Calu3 (cell line): ENCODE data around the gene ALG2. TPM values are rescaled to one million over a fixed set of nuclear protein-coding genes. Genes with fewer than 3 reads are reported as not detected.

Source experiments
- BruUV-seq: library from RNA; stranded (reverse); fragments of 400-500 nt; replicated peaks from 2 replicates; lab custom pipeline; 2021; lab: Mats Ljungman, UMichigan
- CTCF ChIA-PET: fragments of 300-600 bp; sonication (Branson Sonifier 250); formaldehyde crosslinking; loops from one replicate; lab custom pipeline; 2022; ENCODE audit warnings: antibody characterized with exemption; lab: Charles Lee
- DNase-seq: peaks from one replicate; pipeline ENCODE4 v3.0.0; 2022
- H3K27ac Mint-ChIP-seq: one replicate; pipeline ENCODE4 v1.8.0; 2022; ENCODE audit warnings: mixed read lengths; ENCODE audit not compliant: unreplicated experiment
- H3K27me3 Mint-ChIP-seq: one replicate; pipeline ENCODE4 v1.8.0; 2022; ENCODE audit warnings: mixed read lengths; ENCODE audit not compliant: unreplicated experiment
- H3K36me3 Mint-ChIP-seq: one replicate; pipeline ENCODE4 v1.8.0; 2022; ENCODE audit warnings: mild to moderate bottlenecking, moderate library complexity, mixed read lengths; ENCODE audit not compliant: insufficient read depth, unreplicated experiment
- H3K4me1 Mint-ChIP-seq: one replicate; pipeline ENCODE4 v1.8.0; 2022; ENCODE audit warnings: mild to moderate bottlenecking, low read depth, mixed read lengths; ENCODE audit not compliant: unreplicated experiment
- H3K4me3 Mint-ChIP-seq: one replicate; pipeline ENCODE4 v1.8.0; 2022; ENCODE audit warnings: mild to moderate bottlenecking, low read depth, moderate library complexity, mixed read lengths; ENCODE audit not compliant: unreplicated experiment
- H3K9me3 Mint-ChIP-seq: one replicate; pipeline ENCODE4 v1.8.0; 2022; ENCODE audit warnings: low read depth, mixed read lengths; ENCODE audit not compliant: unreplicated experiment
- intact Hi-C: fragments of 100-400 bp; cut with micrococcal nuclease; formaldehyde crosslinking; loops from one replicate; pipeline ENCODE4 v1.10.0; 2022; ENCODE audit not compliant: unreplicated experiment
- total RNA-seq: library from RNA; stranded (reverse); gene quantifications from 2 replicates; pipeline ENCODE4 v1.2.3, GENCODE V29; 2022
- TF ChIP-seq, protein P1 (sequence below): fragments of 200-600 bp; IDR thresholded peaks from one replicate; pipeline ENCODE4 v1.8.0; 2022; ENCODE audit warnings: antibody characterized with exemption; ENCODE audit not compliant: unreplicated experiment

Gene ALG2
- total RNA-seq, 1 experiment from 2014 or later, result 27.1 TPM

DNA sequence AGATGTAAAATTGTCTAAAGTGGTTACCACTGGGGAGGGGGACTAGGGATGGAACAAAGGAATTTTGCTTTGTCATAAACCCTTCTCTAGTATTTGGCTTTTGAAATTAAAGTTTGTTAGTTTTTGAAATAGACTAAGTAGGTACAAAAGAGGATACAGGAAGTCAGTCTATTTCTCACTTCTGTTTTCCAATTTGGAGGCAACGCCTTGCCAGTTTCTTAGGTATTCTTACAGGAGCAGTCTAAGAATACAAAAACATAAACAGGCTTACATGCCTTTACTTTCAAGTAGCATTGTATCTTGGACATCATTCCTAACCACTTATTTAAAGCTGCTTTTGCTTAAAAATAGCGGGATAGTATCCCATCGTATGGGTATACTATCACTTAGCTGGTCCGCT lies 34.4 kb downstream of the ALG2 start:
- CTCF ChIA-PET, result no interaction called here
- no TSS peak for BruUV-seq
- TF ChIP-seq, protein P1, sequence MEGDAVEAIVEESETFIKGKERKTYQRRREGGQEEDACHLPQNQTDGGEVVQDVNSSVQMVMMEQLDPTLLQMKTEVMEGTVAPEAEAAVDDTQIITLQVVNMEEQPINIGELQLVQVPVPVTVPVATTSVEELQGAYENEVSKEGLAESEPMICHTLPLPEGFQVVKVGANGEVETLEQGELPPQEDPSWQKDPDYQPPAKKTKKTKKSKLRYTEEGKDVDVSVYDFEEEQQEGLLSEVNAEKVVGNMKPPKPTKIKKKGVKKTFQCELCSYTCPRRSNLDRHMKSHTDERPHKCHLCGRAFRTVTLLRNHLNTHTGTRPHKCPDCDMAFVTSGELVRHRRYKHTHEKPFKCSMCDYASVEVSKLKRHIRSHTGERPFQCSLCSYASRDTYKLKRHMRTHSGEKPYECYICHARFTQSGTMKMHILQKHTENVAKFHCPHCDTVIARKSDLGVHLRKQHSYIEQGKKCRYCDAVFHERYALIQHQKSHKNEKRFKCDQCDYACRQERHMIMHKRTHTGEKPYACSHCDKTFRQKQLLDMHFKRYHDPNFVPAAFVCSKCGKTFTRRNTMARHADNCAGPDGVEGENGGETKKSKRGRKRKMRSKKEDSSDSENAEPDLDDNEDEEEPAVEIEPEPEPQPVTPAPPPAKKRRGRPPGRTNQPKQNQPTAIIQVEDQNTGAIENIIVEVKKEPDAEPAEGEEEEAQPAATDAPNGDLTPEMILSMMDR, result no peak
- H3K27ac Mint-ChIP-seq, result no peak overlapping the region
- no peak overlapping the region for H3K4me3 Mint-ChIP-seq
- intact Hi-C loops, result no loop called here
- no peaks in the 10 kb centered on the region for H3K9me3 Mint-ChIP-seq
- no peak for DNase-seq
- H3K36me3 Mint-ChIP-seq, result no peaks in the 10 kb centered on the region
- H3K4me1 Mint-ChIP-seq, result peaks cover 8% of the 10 kb centered on the region
- H3K27me3 Mint-ChIP-seq, result peaks cover 46% of the 10 kb centered on the region

DNA sequence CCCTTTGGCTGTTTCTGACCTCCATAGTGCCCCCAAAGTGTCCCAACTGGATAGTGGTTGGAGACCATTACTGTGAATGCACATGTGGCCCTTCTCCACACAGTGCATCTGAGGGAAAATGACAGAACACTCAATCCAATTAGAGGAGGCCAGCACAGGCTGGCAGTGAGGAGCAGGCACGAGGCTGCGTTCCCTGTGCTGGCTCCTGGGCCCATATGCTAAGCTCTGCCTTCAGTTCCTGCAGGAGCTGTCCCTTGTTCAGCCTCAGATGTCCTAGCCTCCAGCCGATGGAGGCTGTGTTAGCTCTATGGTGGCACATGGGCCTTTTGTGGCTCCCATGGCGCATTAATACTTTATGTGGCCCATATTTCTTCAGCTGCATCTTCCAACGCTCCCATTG lies 35.8 kb downstream of the ALG2 start:
- H3K27ac Mint-ChIP-seq, result no peak overlapping the region
- peaks cover 32% of the 10 kb centered on the region for H3K27me3 Mint-ChIP-seq
- H3K9me3 Mint-ChIP-seq, result no peaks in the 10 kb centered on the region
- no peak overlapping the region for H3K4me3 Mint-ChIP-seq
- DNase-seq, result no peak
- TF ChIP-seq, protein P1, result no peak
- peaks cover 8% of the 10 kb centered on the region for H3K4me1 Mint-ChIP-seq
- BruUV-seq, result no TSS peak
- H3K36me3 Mint-ChIP-seq, result no peaks in the 10 kb centered on the region
- intact Hi-C loops, result no loop called here
- CTCF ChIA-PET, result no interaction called here

DNA sequence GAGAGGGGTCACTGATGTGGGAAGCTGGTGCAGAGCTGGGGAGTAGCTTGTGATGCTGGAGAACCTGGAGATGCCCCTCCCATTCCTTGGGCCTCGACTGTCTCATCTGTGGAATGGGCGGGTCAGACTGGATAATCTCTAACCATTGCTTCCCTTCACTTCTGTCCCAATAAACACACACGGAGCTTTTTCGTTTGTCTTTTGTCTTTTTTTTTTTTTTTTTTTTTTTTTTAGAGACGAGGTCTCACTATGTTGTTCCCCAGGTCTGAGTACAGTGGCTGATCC lies 36.5 kb downstream of the ALG2 start:
- intact Hi-C loops, result no loop called here
- Mint-ChIP-seq H3K36me3 (no peaks in the 10 kb centered on the region), H3K4me1 (peaks cover 8% of the 10 kb centered on the region), H3K27me3 (peaks cover 26% of the 10 kb centered on the region), H3K4me3 (peak overlapping the region; percentile 54), H3K9me3 (no peaks in the 10 kb centered on the region), H3K27ac (no peak overlapping the region)
- CTCF ChIA-PET, result interaction anchor here (0.7 to 1.4 kb wide), 2 partner anchors 30 to 114 kb away, joined by 4 to 7 read pairs; no protein-coding TSS in a partner anchor
- TF ChIP-seq, protein P1, result no peak
- no peak for DNase-seq
- no TSS peak for BruUV-seq

DNA sequence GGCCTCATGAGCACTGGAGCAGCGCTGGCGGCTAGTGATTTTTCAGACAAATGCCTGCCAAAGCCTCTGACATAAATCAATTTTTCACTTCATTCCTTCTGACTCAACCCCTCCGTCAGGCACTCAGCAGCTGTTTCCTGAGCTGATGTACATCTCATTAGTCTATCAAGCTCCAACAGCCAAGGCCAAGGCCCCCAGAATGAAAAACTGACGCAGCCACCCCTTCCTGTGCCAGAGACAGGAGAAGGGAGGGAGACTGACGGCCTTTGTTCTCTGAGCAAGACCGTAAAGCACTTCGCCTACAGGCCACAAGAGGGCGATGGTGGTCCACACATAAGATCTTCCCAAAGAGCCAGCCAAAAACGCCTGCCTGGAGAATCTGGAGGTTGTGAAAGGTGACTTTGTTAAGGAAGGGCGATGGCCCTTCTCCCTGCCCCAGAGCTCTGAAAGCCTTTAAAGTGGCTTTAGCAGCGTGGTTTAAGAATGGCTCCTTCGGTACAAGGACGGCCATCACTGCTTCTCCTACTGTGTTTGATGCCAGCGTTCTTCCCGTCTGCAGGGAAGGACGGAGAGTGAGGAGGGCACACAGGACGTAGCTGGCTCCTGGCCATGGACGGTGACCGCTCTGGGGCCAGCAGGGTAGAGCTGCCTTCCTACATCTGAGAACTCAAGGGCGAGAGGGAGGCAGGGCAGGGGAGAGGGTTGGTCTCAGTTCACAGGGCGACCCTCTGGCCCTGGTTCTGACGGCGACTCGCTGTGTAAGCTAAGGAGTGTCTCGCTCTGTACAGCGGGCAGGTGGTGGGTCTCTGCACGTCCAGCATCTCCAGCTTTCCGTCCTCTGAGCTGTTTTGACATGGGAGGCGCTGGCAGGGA lies 37.0 kb downstream of the ALG2 start:
- no TSS peak for BruUV-seq
- intact Hi-C loops, result no loop called here
- H3K4me1 Mint-ChIP-seq, result peaks cover 8% of the 10 kb centered on the region
- TF ChIP-seq, protein P1, result peak; percentile 84
- H3K4me3 Mint-ChIP-seq, result peak overlapping the region; percentile 54
- H3K27me3 Mint-ChIP-seq, result peaks cover 20% of the 10 kb centered on the region
- DNase-seq, result peak; percentile 68
- H3K36me3 Mint-ChIP-seq, result no peaks in the 10 kb centered on the region
- no peaks in the 10 kb centered on the region for H3K9me3 Mint-ChIP-seq
- CTCF ChIA-PET, result interaction anchor here (0.7 to 1.4 kb wide), 2 partner anchors 31 to 115 kb away, joined by 4 to 7 read pairs; no protein-coding TSS in a partner anchor
- peak overlapping the region; percentile 29 for H3K27ac Mint-ChIP-seq
